Measurements from ENCODE around the gene ENPP1. TPM values are rescaled to one million over a fixed set of nuclear protein-coding genes. Genes with fewer than 3 reads are reported as not detected.

ENPP1 gene
- total RNA-seq, 2 donors from 2014 or later: 17.8 to 18.9 TPM

- TF ChIP-seq POLR2AphosphoS5 (IDR thresholded peaks at IDR 0.05) (no peak), CTCF (IDR thresholded peaks at IDR 0.05) (no peak), POLR2A (IDR thresholded peaks at IDR 0.05) (no peak)
- 95% methylated on average over 11 of the region's 11 CpGs for WGBS
Measured at GRCh38 chr6:131780600-131780999, 27.2 kb upstream of the ENPP1 start.

GRCh38 chr6:131781687-131782086 lies 26.1 kb upstream of the ENPP1 start:
- TF ChIP-seq POLR2A (IDR thresholded peaks at IDR 0.05) (no peak), POLR2AphosphoS5 (IDR thresholded peaks at IDR 0.05) (no peak), CTCF (IDR thresholded peaks at IDR 0.05) (no peak)
- no peak overlapping the region for H3K27ac ChIP-seq
- DNase-seq (ENCODE audit: low spot score): no peak
- no peak overlapping the region for H3K4me3 ChIP-seq
- 88% methylated on average over 3 of the region's 3 CpGs for WGBS
- H3K36me3 ChIP-seq: no peaks in the 10 kb centered on the region
- H3K4me1 ChIP-seq (replicated peaks): no peaks in the 10 kb centered on the region
- no peaks in the 10 kb centered on the region for H3K9me3 ChIP-seq
- H3K27me3 ChIP-seq (replicated peaks; ENCODE audit: insufficient read depth): no peaks in the 10 kb centered on the region
- intact Hi-C loops (cut with DNase I): loop anchor here (10.0 kb wide), 1 partner anchor 133 kb away; no protein-coding TSS in a partner anchor

More at GRCh38 chr6:131780600-131780999, 27.2 kb upstream of the ENPP1 start:
- no peak overlapping the region for H3K27ac ChIP-seq
- no peaks in the 10 kb centered on the region for H3K4me1 ChIP-seq (replicated peaks)
- no peak overlapping the region for H3K4me3 ChIP-seq
- intact Hi-C loops (cut with DNase I): loop anchor here (10.0 kb wide), 1 partner anchor 134 kb away; no protein-coding TSS in a partner anchor
- no peaks in the 10 kb centered on the region for H3K36me3 ChIP-seq
- no peaks in the 10 kb centered on the region for H3K9me3 ChIP-seq
- H3K27me3 ChIP-seq (replicated peaks; ENCODE audit: insufficient read depth): no peaks in the 10 kb centered on the region
- DNase-seq (ENCODE audit: low spot score): no peak

- Histone ChIP-seq H3K4me3 (no peak overlapping the region), H3K27ac (no peak overlapping the region), H3K4me1 (replicated peaks) (no peaks in the 10 kb centered on the region), H3K9me3 (no peaks in the 10 kb centered on the region), H3K36me3 (no peaks in the 10 kb centered on the region), H3K27me3 (replicated peaks; ENCODE audit: insufficient read depth) (no peaks in the 10 kb centered on the region)
- intact Hi-C loops (cut with DNase I): loop anchor here (10.0 kb wide), 1 partner anchor 132 kb away; no protein-coding TSS in a partner anchor
- no peak for DNase-seq (ENCODE audit: low spot score)
- WGBS: 96% methylated on average over 1 of the region's 1 CpG
- TF ChIP-seq POLR2AphosphoS5 (IDR thresholded peaks at IDR 0.05) (no peak), CTCF (IDR thresholded peaks at IDR 0.05) (peak in 2 of 4 experiments; percentile 17 to 30), POLR2A (IDR thresholded peaks at IDR 0.05) (no peak)
Measured at GRCh38 chr6:131782764-131783163, 25.1 kb upstream of the ENPP1 start.

- Histone ChIP-seq H3K4me1 (replicated peaks) (no peaks in the 10 kb centered on the region), H3K4me3 (no peak overlapping the region), H3K36me3 (no peaks in the 10 kb centered on the region), H3K9me3 (no peaks in the 10 kb centered on the region), H3K27me3 (replicated peaks; ENCODE audit: insufficient read depth) (no peaks in the 10 kb centered on the region), H3K27ac (no peak overlapping the region)
- WGBS: 58% methylated on average over 1 of the region's 1 CpG
- no peak for DNase-seq (ENCODE audit: low spot score)
- intact Hi-C loops (cut with DNase I): loop anchor here (10.0 kb wide), 1 partner anchor 130 kb away; no protein-coding TSS in a partner anchor
- TF ChIP-seq POLR2A (IDR thresholded peaks at IDR 0.05) (no peak), CTCF (IDR thresholded peaks at IDR 0.05) (no peak), POLR2AphosphoS5 (IDR thresholded peaks at IDR 0.05) (no peak)
Measured at GRCh38 chr6:131784561-131784960, 23.3 kb upstream of the ENPP1 start.

GRCh38 chr6:131787079-131787478 lies 20.7 kb upstream of the ENPP1 start:
- intact Hi-C loops (cut with DNase I): loop anchor here (10.0 kb wide), 1 partner anchor 128 kb away; no protein-coding TSS in a partner anchor
- Histone ChIP-seq H3K4me3 (no peak overlapping the region), H3K36me3 (no peaks in the 10 kb centered on the region), H3K9me3 (no peaks in the 10 kb centered on the region), H3K27me3 (replicated peaks; ENCODE audit: insufficient read depth) (no peaks in the 10 kb centered on the region), H3K27ac (no peak overlapping the region), H3K4me1 (replicated peaks) (no peaks in the 10 kb centered on the region)
- DNase-seq (ENCODE audit: low spot score): no peak
- no peak for TF ChIP-seq POLR2AphosphoS5 (IDR thresholded peaks at IDR 0.05)
- no peak for TF ChIP-seq POLR2A (IDR thresholded peaks at IDR 0.05)
- TF ChIP-seq CTCF (IDR thresholded peaks at IDR 0.05): no peak
